Measurements from ENCODE around the gene SFMBT2.
"Not testable (repeated sequence)": the region's sequence is repeated elsewhere in the genome, so short reads cannot be mapped to it uniquely, and the experiment has no call there.

The SFMBT2 gene

DNA sequence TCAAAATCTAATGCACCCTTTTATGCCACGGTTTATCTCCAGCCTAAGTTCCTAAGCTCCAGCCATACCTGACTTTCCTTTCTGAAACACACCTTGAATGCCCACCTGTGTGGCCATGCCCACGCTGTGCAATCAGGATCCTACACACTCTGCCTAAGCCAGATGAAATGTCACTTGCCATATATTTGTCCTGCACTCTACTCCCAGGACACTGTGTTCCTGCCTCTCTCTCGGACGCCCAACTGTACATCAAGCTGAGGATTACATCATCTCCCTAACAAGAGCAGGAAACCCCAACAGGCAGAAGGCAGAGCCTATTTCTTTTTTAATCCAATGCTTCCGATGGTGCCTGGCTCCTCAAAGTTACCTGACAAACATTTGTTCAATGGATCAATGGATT lies 214.6 kb downstream of the SFMBT2 start:
- no peaks in the 10 kb centered on the region for H3K9me3 ChIP-seq (ENCODE audit: control insufficient read depth, insufficient read depth, low read length)
- no peaks in the 10 kb centered on the region for H3K4me1 ChIP-seq (ENCODE audit: control insufficient read depth, insufficient read depth, low read length)
- H3K9ac ChIP-seq (ENCODE audit: low read depth, low read length), result no peak overlapping the region
- no peak overlapping the region for H3K4me3 ChIP-seq (ENCODE audit: low read depth, low read length)
- H3K36me3 ChIP-seq (ENCODE audit: control insufficient read depth, insufficient read depth, low read length), result no peaks in the 10 kb centered on the region
- H3K27me3 ChIP-seq (ENCODE audit: control insufficient read depth, insufficient read depth, low read length), result no peaks in the 10 kb centered on the region

DNA sequence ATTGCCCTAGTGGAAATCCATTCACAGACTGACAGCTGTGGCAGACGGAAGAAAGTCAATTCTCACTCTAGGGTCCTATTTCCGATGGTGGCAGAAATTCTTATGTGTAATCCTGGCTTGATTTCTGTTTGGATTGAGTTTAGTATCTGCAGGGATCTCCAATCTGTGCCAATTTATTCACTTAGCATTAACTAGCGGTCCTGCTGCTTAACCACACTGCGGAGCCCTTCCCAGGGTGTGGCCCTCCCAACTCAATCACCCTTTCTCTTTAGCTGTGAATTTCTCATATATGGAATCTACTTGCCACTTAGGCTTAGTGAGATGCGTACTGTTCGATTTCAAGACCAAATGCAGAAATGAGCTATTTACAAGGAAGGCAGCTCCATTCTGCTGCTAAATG lies 215.7 kb downstream of the SFMBT2 start:
- no peaks in the 10 kb centered on the region for H3K9me3 ChIP-seq (ENCODE audit: control insufficient read depth, insufficient read depth, low read length)
- H3K4me3 ChIP-seq (ENCODE audit: low read depth, low read length), result no peak overlapping the region
- no peaks in the 10 kb centered on the region for H3K27me3 ChIP-seq (ENCODE audit: control insufficient read depth, insufficient read depth, low read length)
- H3K36me3 ChIP-seq (ENCODE audit: control insufficient read depth, insufficient read depth, low read length), result no peaks in the 10 kb centered on the region
- no peak overlapping the region for H3K9ac ChIP-seq (ENCODE audit: low read depth, low read length)
- no peaks in the 10 kb centered on the region for H3K4me1 ChIP-seq (ENCODE audit: control insufficient read depth, insufficient read depth, low read length)

DNA sequence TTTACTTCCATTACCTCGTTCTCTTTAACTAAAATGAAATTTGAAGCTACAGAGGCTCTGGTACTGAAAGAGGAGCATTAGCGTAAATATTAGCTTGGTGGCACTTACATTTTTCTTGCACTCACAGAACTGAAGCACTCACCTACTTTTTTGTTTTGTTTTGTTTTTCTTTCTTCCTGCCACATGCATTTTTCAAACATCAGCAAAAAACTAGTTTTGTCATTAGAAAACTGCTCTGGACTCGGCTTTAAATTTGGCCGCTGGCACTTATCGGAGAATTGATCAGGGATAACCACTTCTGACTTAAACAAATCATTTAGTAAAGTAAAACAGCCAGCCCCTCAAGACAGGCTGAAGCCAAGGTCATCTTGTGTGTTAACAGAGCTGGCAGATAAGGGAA lies 216.3 kb downstream of the SFMBT2 start:
- Histone ChIP-seq H3K9me3 (ENCODE audit: control insufficient read depth, insufficient read depth, low read length) (no peaks in the 10 kb centered on the region), H3K27me3 (ENCODE audit: control insufficient read depth, insufficient read depth, low read length) (no peaks in the 10 kb centered on the region), H3K4me1 (ENCODE audit: control insufficient read depth, insufficient read depth, low read length) (no peaks in the 10 kb centered on the region), H3K9ac (ENCODE audit: low read depth, low read length) (no peak overlapping the region), H3K36me3 (ENCODE audit: control insufficient read depth, insufficient read depth, low read length) (no peaks in the 10 kb centered on the region), H3K4me3 (ENCODE audit: low read depth, low read length) (no peak overlapping the region)

DNA sequence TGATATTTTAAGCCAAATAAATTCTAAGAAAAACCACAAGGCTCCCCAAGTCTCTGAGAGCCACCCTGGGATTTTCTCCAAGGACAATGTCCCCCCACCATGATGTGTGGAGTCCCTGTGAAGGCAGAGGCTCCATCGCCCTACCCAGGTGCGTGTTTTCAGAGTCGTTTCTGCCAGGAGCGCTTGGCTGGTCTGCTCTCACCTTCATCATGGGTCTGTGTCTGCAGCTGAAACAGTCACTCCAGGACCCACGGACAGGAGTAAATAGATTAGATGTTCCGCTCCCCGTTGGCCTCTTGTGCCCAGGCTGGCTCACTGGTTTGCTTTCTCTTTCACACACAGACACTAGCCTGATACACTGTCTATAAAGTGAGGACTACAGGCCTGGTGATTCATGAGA lies 217.5 kb downstream of the SFMBT2 start:
- H3K36me3 ChIP-seq (ENCODE audit: control insufficient read depth, insufficient read depth, low read length), result no peaks in the 10 kb centered on the region
- no peaks in the 10 kb centered on the region for H3K27me3 ChIP-seq (ENCODE audit: control insufficient read depth, insufficient read depth, low read length)
- H3K9me3 ChIP-seq (ENCODE audit: control insufficient read depth, insufficient read depth, low read length), result no peaks in the 10 kb centered on the region
- no peaks in the 10 kb centered on the region for H3K4me1 ChIP-seq (ENCODE audit: control insufficient read depth, insufficient read depth, low read length)
- H3K4me3 ChIP-seq (ENCODE audit: low read depth, low read length), result no peak overlapping the region
- no peak overlapping the region for H3K9ac ChIP-seq (ENCODE audit: low read depth, low read length)

DNA sequence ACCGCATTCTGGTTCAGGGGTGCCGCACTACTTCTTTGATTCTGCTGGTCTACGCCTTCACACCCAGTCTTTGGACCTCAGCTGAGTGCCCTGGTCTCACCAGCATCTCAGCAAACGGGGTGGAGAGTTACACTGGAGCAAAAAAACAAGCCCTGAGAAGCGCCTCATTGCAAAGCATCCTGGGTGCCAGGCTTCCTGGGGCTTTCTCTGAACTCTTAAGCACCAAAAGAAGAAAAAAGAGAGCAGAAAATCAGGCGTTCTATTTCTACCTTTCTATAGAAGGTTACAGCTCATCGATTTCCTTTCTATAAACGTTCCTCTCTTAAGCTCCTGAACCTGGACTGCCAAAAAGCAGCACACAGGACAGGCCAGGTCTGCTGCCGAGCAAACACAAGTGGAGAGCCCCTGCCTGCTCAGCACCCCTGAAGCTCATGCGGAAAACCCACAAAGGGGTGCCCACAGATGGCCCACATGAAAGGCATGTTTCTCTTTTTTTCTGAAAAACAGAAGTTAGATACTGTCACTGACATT lies 217.9 kb downstream of the SFMBT2 start:
- H3K9ac ChIP-seq (ENCODE audit: low read depth, low read length), result no peak overlapping the region
- no peaks in the 10 kb centered on the region for H3K9me3 ChIP-seq (ENCODE audit: control insufficient read depth, insufficient read depth, low read length)
- no peaks in the 10 kb centered on the region for H3K4me1 ChIP-seq (ENCODE audit: control insufficient read depth, insufficient read depth, low read length)
- H3K4me3 ChIP-seq (ENCODE audit: low read depth, low read length), result no peak overlapping the region
- H3K27me3 ChIP-seq (ENCODE audit: control insufficient read depth, insufficient read depth, low read length), result no peaks in the 10 kb centered on the region
- H3K36me3 ChIP-seq (ENCODE audit: control insufficient read depth, insufficient read depth, low read length), result no peaks in the 10 kb centered on the region

DNA sequence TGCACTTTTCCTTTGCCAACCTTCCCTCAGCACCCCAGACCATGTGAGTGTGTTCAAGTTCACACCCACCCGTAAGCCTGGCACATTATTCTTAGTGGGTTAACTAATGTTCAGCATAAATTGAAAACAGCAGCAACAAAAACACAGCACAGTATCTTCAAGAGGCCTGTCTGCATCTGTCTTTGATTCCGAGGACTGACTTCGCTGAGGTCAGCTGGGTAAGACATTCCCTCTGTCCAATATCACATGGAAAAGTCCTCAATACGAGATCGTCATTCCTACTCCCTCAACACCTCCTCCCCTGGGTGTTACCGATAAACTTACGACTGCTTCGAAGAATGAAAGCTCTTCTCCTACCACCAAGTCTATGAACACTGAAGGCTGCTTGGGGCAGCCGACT lies 218.8 kb downstream of the SFMBT2 start:
- Histone ChIP-seq H3K27me3 (ENCODE audit: control insufficient read depth, insufficient read depth, low read length) (no peaks in the 10 kb centered on the region), H3K4me1 (ENCODE audit: control insufficient read depth, insufficient read depth, low read length) (no peaks in the 10 kb centered on the region), H3K36me3 (ENCODE audit: control insufficient read depth, insufficient read depth, low read length) (no peaks in the 10 kb centered on the region), H3K9ac (ENCODE audit: low read depth, low read length) (no peak overlapping the region), H3K9me3 (ENCODE audit: control insufficient read depth, insufficient read depth, low read length) (no peaks in the 10 kb centered on the region), H3K4me3 (ENCODE audit: low read depth, low read length) (no peak overlapping the region)

DNA sequence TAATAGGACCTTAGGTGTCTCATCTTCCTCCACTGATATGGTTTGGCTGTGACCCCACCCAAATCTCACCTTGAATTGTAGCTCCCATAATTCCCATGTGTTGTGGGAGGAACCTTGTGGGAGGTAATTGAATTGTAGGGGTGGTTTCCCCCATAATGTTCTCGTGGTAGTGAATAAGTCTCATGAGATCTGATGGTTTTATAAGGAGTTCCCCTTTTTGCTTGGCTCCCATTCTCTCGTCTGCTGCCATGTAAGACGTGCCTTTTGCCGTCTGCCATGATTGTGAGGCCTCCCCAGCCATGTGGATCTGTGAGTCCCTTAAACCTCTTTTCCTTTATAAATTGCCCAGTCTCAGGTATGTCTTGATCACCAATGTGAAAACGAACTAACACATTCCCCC lies 220.1 kb downstream of the SFMBT2 start:
- H3K9me3 ChIP-seq (ENCODE audit: control insufficient read depth, insufficient read depth, low read length); H3K27me3 ChIP-seq (ENCODE audit: control insufficient read depth, insufficient read depth, low read length); H3K36me3 ChIP-seq (ENCODE audit: control insufficient read depth, insufficient read depth, low read length); H3K4me1 ChIP-seq (ENCODE audit: control insufficient read depth, insufficient read depth, low read length); H3K9ac ChIP-seq (ENCODE audit: low read depth, low read length); H3K4me3 ChIP-seq (ENCODE audit: low read depth, low read length): not testable (repeated sequence)

DNA sequence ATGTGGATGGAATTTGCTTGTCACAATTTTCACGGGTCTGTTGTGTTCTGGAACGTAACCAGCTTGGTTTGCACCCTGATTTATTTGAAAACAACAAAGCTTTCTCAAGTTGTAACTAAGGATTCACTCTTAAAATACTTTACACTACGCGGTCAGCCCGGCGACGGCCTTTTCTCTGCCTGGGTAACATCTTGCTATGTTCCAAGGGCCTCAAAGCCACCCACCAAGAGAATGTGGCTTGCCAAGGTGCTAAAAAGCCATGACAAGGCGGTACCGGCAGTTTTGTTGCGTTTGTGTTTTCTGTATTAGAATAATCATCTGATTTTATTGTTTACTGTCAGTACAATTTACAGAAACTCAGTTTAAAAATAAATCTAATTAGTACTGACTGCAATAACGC lies 220.9 kb downstream of the SFMBT2 start:
- Histone ChIP-seq H3K36me3 (ENCODE audit: control insufficient read depth, insufficient read depth, low read length) (no peaks in the 10 kb centered on the region), H3K4me3 (ENCODE audit: low read depth, low read length) (no peak overlapping the region), H3K9me3 (ENCODE audit: control insufficient read depth, insufficient read depth, low read length) (no peaks in the 10 kb centered on the region)

DNA sequence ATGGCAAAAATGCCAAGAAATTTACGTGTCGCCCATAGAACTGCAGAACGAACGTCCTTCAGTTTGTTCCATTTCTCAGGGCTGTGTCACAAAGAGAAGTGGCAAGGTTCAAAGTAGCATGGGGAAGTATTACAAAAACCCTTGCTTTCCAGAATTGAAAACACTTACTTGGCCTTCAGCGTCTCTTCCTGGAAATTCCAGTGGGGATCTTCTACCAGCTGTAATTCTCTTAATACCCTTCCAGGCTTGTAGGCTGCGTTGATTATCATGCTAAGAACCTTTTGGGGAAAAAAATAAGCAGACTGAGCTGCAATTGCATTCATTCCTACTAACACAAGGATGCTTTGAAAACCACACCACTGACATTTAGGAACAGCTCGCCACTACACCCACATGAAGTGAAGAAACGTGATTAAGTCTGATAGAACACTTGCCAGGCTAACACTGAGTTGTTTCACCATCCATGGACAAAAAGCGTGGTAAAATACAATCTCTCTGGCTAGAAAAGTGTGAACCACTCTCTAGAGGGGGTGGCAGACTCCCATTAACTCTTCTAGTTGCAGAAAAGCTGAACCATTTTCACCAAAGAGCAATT lies 222.3 kb downstream of the SFMBT2 start:
- no peaks in the 10 kb centered on the region for H3K4me1 ChIP-seq (ENCODE audit: control insufficient read depth, insufficient read depth, low read length)
- no peak overlapping the region for H3K9ac ChIP-seq (ENCODE audit: low read depth, low read length)
- no peaks in the 10 kb centered on the region for H3K27me3 ChIP-seq (ENCODE audit: control insufficient read depth, insufficient read depth, low read length)
- no peak overlapping the region for H3K4me3 ChIP-seq (ENCODE audit: low read depth, low read length)
- H3K9me3 ChIP-seq (ENCODE audit: control insufficient read depth, insufficient read depth, low read length), result no peaks in the 10 kb centered on the region
- no peaks in the 10 kb centered on the region for H3K36me3 ChIP-seq (ENCODE audit: control insufficient read depth, insufficient read depth, low read length)

More for the DNA sequence above, 220.9 kb downstream of the SFMBT2 start:
- Histone ChIP-seq H3K27me3 (ENCODE audit: control insufficient read depth, insufficient read depth, low read length) (no peaks in the 10 kb centered on the region), H3K9ac (ENCODE audit: low read depth, low read length) (no peak overlapping the region), H3K4me1 (ENCODE audit: control insufficient read depth, insufficient read depth, low read length) (no peaks in the 10 kb centered on the region)

DNA sequence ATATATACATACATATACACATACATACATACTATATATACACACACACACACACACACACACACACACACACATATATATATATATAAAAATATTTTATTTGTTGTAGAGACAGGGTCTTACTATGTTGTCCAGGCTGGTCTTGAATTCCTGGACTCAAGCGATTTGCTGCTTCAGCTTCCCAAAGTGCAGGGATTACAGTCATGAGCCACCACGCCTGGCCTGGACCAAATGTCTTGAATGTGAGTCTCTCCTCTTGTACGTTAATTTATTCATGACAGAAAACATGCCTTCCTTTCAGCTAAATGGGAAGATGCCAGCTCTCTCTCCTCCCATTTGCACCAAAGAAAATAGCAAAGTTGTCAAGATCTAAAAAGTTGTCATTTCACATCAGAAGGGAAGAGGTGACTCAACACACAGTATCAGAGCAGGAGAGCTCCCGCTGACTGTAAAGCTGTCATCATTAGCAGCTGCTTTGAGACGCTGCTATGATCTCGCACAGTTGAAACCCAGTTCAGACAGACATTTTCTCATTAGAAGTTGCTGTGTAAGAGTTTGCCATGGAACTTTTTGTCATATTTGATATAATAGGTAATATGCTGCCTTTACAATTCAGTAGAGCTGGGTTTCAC lies 224.3 kb downstream of the SFMBT2 start:
- no peaks in the 10 kb centered on the region for H3K4me1 ChIP-seq (ENCODE audit: control insufficient read depth, insufficient read depth, low read length)
- no peaks in the 10 kb centered on the region for H3K9me3 ChIP-seq (ENCODE audit: control insufficient read depth, insufficient read depth, low read length)
- H3K9ac ChIP-seq (ENCODE audit: low read depth, low read length), result no peak overlapping the region
- no peaks in the 10 kb centered on the region for H3K27me3 ChIP-seq (ENCODE audit: control insufficient read depth, insufficient read depth, low read length)
- no peaks in the 10 kb centered on the region for H3K36me3 ChIP-seq (ENCODE audit: control insufficient read depth, insufficient read depth, low read length)
- no peak overlapping the region for H3K4me3 ChIP-seq (ENCODE audit: low read depth, low read length)

DNA sequence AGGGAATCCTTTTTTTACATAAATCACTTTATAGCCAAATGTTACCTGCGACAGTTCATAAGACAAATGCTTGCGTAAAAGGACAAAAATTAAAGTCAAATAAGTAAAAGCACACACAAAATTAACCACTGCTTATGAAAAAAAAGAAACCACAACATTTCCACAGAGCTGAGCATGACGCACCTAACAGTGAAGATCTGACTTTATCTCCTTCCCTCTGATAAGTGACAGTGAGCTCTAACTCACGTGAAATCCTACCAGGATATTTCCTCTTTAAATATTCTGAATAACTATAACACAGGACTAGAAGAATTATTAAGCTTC lies 225.5 kb downstream of the SFMBT2 start:
- H3K9me3 ChIP-seq (ENCODE audit: control insufficient read depth, insufficient read depth, low read length), result no peaks in the 10 kb centered on the region
- H3K4me3 ChIP-seq (ENCODE audit: low read depth, low read length), result no peak overlapping the region
- H3K27me3 ChIP-seq (ENCODE audit: control insufficient read depth, insufficient read depth, low read length), result no peaks in the 10 kb centered on the region
- no peaks in the 10 kb centered on the region for H3K4me1 ChIP-seq (ENCODE audit: control insufficient read depth, insufficient read depth, low read length)
- H3K36me3 ChIP-seq (ENCODE audit: control insufficient read depth, insufficient read depth, low read length), result no peaks in the 10 kb centered on the region
- H3K9ac ChIP-seq (ENCODE audit: low read depth, low read length), result no peak overlapping the region

DNA sequence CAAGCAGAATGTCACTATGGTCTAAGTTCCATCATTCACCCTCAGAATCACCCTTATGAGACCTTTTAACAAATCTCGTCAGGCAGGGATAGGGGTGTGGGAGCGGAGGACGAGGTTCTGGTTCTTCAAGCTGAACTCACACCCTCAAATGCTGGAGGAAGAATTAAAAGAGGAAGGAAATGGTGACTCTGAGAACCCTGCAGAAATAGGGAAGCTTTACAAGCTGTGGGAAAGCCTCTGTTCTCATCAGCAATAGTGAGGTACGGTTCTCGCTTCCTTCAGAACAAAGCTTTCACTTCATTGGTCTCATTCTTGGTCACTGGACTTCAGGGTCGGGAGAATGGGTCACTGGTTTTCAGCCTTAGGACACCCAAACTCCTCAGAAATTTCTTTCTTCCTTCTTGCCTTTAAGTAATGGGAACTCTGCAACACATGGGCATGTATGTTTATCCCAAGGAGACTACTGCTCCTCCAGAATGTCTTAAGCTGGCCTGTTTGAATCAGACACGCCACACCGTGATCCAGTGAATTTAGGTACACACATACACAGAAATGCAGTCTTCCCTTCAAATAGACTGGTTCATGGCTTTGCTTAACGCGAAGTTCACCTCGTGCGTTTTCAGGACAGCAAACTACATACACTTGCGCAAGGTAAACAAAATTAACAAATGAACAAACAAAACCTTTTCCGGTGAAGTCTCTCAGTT lies 226.0 kb downstream of the SFMBT2 start:
- no peak overlapping the region for H3K4me3 ChIP-seq (ENCODE audit: low read depth, low read length)
- no peaks in the 10 kb centered on the region for H3K4me1 ChIP-seq (ENCODE audit: control insufficient read depth, insufficient read depth, low read length)
- no peak overlapping the region for H3K9ac ChIP-seq (ENCODE audit: low read depth, low read length)
- H3K9me3 ChIP-seq (ENCODE audit: control insufficient read depth, insufficient read depth, low read length), result no peaks in the 10 kb centered on the region
- no peaks in the 10 kb centered on the region for H3K36me3 ChIP-seq (ENCODE audit: control insufficient read depth, insufficient read depth, low read length)
- H3K27me3 ChIP-seq (ENCODE audit: control insufficient read depth, insufficient read depth, low read length), result no peaks in the 10 kb centered on the region

Measured in iPS-15b (cell line).